ENCODE data around the gene AQR. TPM values are rescaled to one million over a fixed set of nuclear protein-coding genes. Genes with fewer than 3 reads are reported as not detected.

Gene AQR
- total RNA-seq, 1 experiment from 2014 or later: 54.4 TPM

DNA sequence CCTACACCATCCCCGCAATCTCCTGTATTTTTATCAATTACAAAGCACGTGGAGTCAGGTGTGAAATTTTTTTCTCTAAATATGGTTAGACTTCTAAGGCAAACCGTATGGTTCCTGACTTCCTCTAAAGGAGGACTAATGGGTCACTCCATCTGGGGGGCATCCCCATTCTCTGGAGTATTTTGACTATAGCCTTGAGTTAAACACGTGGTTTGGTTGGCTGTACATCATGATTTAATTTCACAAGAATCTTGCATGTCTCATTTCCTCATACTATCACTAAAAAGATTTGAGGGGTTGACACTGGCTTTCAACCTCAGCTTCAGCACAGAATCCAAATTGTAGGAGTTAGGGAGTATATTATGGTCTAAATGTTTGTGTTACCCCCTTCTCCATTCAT, 43.8 kb upstream of the AQR start:
- H3T11ph ChIP-seq (ENCODE audit: low read length): no peak overlapping the region
- H2BK5ac ChIP-seq (ENCODE audit: insufficient read length, low read length): no peak overlapping the region
- no peak for DNase-seq
- H3K4me1 ChIP-seq (ENCODE audit: insufficient read depth, low read length): peaks cover 6% of the 10 kb centered on the region; the same call in 1 of the 2 replicates
- H4K8ac ChIP-seq (replicated peaks; ENCODE audit: insufficient read length, low read depth, low read length): no peak overlapping the region
- no peak overlapping the region for H2AK5ac ChIP-seq (ENCODE audit: insufficient read length, low read length)
- no peak overlapping the region for H2BK15ac ChIP-seq (ENCODE audit: low read depth, low read length)
- H4K5ac ChIP-seq (ENCODE audit: insufficient read length, low read depth, low read length): no peak overlapping the region
- no peaks in the 10 kb centered on the region for H4K20me1 ChIP-seq (ENCODE audit: control insufficient read depth, insufficient read depth, insufficient read length)
- H3K23me2 ChIP-seq (ENCODE audit: insufficient read length, low read depth, low read length, poor library complexity, severe bottlenecking): no peaks in the 10 kb centered on the region
- Mint-ChIP-seq H3K4me1 (peaks cover 12 to 13% of the 10 kb centered on the region in 2 experiments), H3K27me3 (ENCODE audit: low read depth) (no peaks in the 10 kb centered on the region), H3K9me3 (no peaks in the 10 kb centered on the region), H3K27ac (no peak overlapping the region), H3K4me3 (no peak overlapping the region), H3K36me3 (ENCODE audit: insufficient read depth in 1 of 3, low read depth in 3 of 3) (no peaks in the 10 kb centered on the region; a peak in 1 of 7 replicates)
- no peak overlapping the region for H3K4me2 ChIP-seq (ENCODE audit: insufficient read depth, insufficient read length, low read length)
- H3K56ac ChIP-seq (ENCODE audit: insufficient read length, low read depth, low read length): no peak overlapping the region
- no peak overlapping the region for H3K23ac ChIP-seq (ENCODE audit: insufficient read length, low read depth, low read length)
- no peak overlapping the region for H4K91ac ChIP-seq (ENCODE audit: insufficient read length, low read depth, low read length)
- no peaks in the 10 kb centered on the region for H3K79me1 ChIP-seq (ENCODE audit: insufficient read depth, low read depth, low read length, poor library complexity, severe bottlenecking)
- H3K4ac ChIP-seq (ENCODE audit: low read depth, low read length): no peak overlapping the region
- H3K18ac ChIP-seq (ENCODE audit: insufficient read length, low read depth, low read length): no peak overlapping the region
- TF ChIP-seq, protein P1, sequence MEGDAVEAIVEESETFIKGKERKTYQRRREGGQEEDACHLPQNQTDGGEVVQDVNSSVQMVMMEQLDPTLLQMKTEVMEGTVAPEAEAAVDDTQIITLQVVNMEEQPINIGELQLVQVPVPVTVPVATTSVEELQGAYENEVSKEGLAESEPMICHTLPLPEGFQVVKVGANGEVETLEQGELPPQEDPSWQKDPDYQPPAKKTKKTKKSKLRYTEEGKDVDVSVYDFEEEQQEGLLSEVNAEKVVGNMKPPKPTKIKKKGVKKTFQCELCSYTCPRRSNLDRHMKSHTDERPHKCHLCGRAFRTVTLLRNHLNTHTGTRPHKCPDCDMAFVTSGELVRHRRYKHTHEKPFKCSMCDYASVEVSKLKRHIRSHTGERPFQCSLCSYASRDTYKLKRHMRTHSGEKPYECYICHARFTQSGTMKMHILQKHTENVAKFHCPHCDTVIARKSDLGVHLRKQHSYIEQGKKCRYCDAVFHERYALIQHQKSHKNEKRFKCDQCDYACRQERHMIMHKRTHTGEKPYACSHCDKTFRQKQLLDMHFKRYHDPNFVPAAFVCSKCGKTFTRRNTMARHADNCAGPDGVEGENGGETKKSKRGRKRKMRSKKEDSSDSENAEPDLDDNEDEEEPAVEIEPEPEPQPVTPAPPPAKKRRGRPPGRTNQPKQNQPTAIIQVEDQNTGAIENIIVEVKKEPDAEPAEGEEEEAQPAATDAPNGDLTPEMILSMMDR (conservative IDR thresholded peaks at IDR 0.05): no peak
- no peak overlapping the region for H2BK120ac ChIP-seq (ENCODE audit: low read depth, low read length, poor library complexity, severe bottlenecking)
- no peak overlapping the region for H2AFZ ChIP-seq (ENCODE audit: low read length)
- H3K27ac ChIP-seq (ENCODE audit: insufficient read length, low read depth, low read length): no peak overlapping the region
- WGBS (ENCODE audit: extremely low coverage, insufficient read length, low lambda C conversion rate): 100% methylated on average over 1 of the region's 4 CpGs
- H3K79me2 ChIP-seq (ENCODE audit: insufficient read depth, low read length): no peaks in the 10 kb centered on the region
- no peak overlapping the region for H3K14ac ChIP-seq (ENCODE audit: insufficient read depth, low read length)
- no peak overlapping the region for H3K9ac ChIP-seq (ENCODE audit: extremely low read depth, insufficient read length, low read length)
- no peak overlapping the region for H2BK20ac ChIP-seq (ENCODE audit: low read depth, low read length, poor library complexity, severe bottlenecking)
- H3K9me3 ChIP-seq (ENCODE audit: control insufficient read depth, low read depth, low read length): no peaks in the 10 kb centered on the region
- H2BK12ac ChIP-seq (ENCODE audit: insufficient read length, low read depth, low read length): no peak overlapping the region
- H3K27me3 ChIP-seq (ENCODE audit: insufficient read depth, low read length): no peaks in the 10 kb centered on the region
